WTC11 (cell line): ENCODE results near the gene CAMK1.

ENCODE experiments used
- AFF4 ChIP-seq: sonication (generic); formaldehyde crosslinking; IDR thresholded peaks from 2 replicates; pipeline ENCODE4 v1.8.1; 2023; ENCODE audit warnings: mild to moderate bottlenecking, missing genetic modification reagents, borderline replicate concordance
- ATF1 ChIP-seq: sonication (generic); formaldehyde crosslinking; IDR thresholded peaks from 2 replicates; pipeline ENCODE4 v1.8.1; 2023; ENCODE audit warnings: mild to moderate bottlenecking, moderate library complexity, missing genetic modification reagents
- CTCF ChIP-seq: fragments of 200-600 bp; IDR thresholded peaks from 2 replicates; pipeline ENCODE4 v1.8.0; 2022; ENCODE audit warnings: antibody characterized with exemption
- FOXP1 ChIP-seq: sonication (generic); formaldehyde crosslinking; IDR thresholded peaks from 2 replicates; pipeline ENCODE4 v1.8.0; 2022; ENCODE audit warnings: missing genetic modification reagents, mild to moderate bottlenecking, moderate library complexity, borderline replicate concordance
- JAZF1 ChIP-seq: fragments of 250-450 bp; sonication (Bioruptor Pico); IDR thresholded peaks from 2 replicates; pipeline ENCODE4 v1.9.0; 2021; ENCODE audit warnings: moderate library complexity, mild to moderate bottlenecking, inconsistent platforms
- NR2C2 ChIP-seq: sonication (generic); formaldehyde crosslinking; IDR thresholded peaks from 2 replicates; pipeline ENCODE4 v1.8.0; 2022; ENCODE audit warnings: mild to moderate bottlenecking, missing genetic modification reagents
- USF1 ChIP-seq: sonication (generic); formaldehyde crosslinking; IDR thresholded peaks from 2 replicates; pipeline ENCODE4 v1.8.0; 2022; ENCODE audit warnings: mild to moderate bottlenecking, missing genetic modification reagents
- ZNF219 ChIP-seq: sonication (generic); formaldehyde crosslinking; IDR thresholded peaks from 2 replicates; pipeline ENCODE4 v1.8.0; 2023; ENCODE audit warnings: missing genetic modification reagents, mild to moderate bottlenecking, borderline replicate concordance

- TF ChIP-seq NR2C2 (CRISPR knock-in tag) (no peak), USF1 (CRISPR knock-in tag) (no peak), AFF4 (CRISPR knock-in tag) (no peak), ZNF219 (CRISPR knock-in tag) (no peak), ATF1 (no peak), CTCF (no peak), JAZF1 (no peak), FOXP1 (CRISPR knock-in tag) (no peak)
These were observed 25.6 kb downstream of the CAMK1 start for GRCh38 chr3:9744162-9744561.
